B cell (primary cell): ENCODE measurements around the gene TRIM47. TPM values are rescaled to one million over a fixed set of nuclear protein-coding genes. Genes with fewer than 3 reads are reported as not detected.

Experiments used
- ATAC-seq: fragments of 200-7000 bp; cut with Tn5 transposase; one replicate; pipeline ENCODE4 v1.10.0; 2021; ENCODE audit warnings: low read depth, mild to moderate bottlenecking, moderate number of reproducible peaks, moderate library complexity
- CTCF ChIA-PET: fragments of 350-600 bp; sonication (Branson Sonifier 250); formaldehyde crosslinking; loops from one replicate; lab custom pipeline; 2021; ENCODE audit warnings: antibody characterized with exemption, inconsistent platforms; lab: Charles Lee
- POLR2A ChIA-PET: fragments of 350-600 bp; sonication (Branson Sonifier 250); formaldehyde crosslinking; loops from one replicate; lab custom pipeline; 2021; ENCODE audit warnings: antibody characterized with exemption; lab: Charles Lee
- DNase-seq: peaks from one replicate; pipeline ENCODE4 v3.0.0; 2013
- H2AFZ ChIP-seq: 2 replicates; pipeline ENCODE4 v1.6.1; 2012; ENCODE audit warnings: mild to moderate bottlenecking, low read depth, low read length; ENCODE audit not compliant: insufficient read depth, poor library complexity, severe bottlenecking
- H3K27ac ChIP-seq, 2 donors: 1 replicate in 1 of 2; 2 replicates in 1 of 2; pipeline ENCODE4 v1.5.1; 2012 to 2013; ENCODE audit warnings: low read length in 2 of 2, mild to moderate bottlenecking in 2 of 2, moderate library complexity in 1 of 2
- H3K27me3 ChIP-seq, 4 experiments: fragments of 200-600 bp in 1 of 4; sonication (generic) in 1 of 4; replicated peaks in 1 of 4; 1 replicate in 2 of 4; 2 replicates in 2 of 4; pipeline versions ENCODE4 v1.6.1 to v1.7.0; 2013 to 2016; ENCODE audit warnings: low read length in 3 of 4, mild to moderate bottlenecking in 2 of 4, mixed read lengths in 1 of 4, moderate library complexity in 1 of 4; ENCODE audit not compliant: insufficient read depth in 4 of 4, control insufficient read depth in 3 of 4; ENCODE audit errors: control extremely low read depth in 1 of 4
- H3K36me3 ChIP-seq, 2 experiments: replicated peaks in 1 of 2; 1 replicate in 1 of 2; 2 replicates in 1 of 2; pipeline versions ENCODE4 v1.6.1 to v1.7.1; 2013; ENCODE audit warnings: low read length in 1 of 2; ENCODE audit not compliant: insufficient read depth in 2 of 2, control insufficient read depth in 1 of 2; ENCODE audit errors: control extremely low read depth in 1 of 2, extremely low read depth in 1 of 2
- H3K4me1 ChIP-seq, 2 donors: fragments of 200-600 bp in 1 of 2; sonication (generic) in 1 of 2; 1 replicate in 1 of 2; 2 replicates in 1 of 2; pipeline versions ENCODE4 v1.5.1 to v1.6.1; 2013 to 2017; ENCODE audit warnings: low read length in 2 of 2; ENCODE audit not compliant: control insufficient read depth in 2 of 2, insufficient read depth in 2 of 2
- H3K4me2 ChIP-seq: replicated peaks from 2 replicates; pipeline ENCODE3; 2012; ENCODE audit warnings: mild to moderate bottlenecking, low read depth, low read length; ENCODE audit not compliant: poor library complexity, severe bottlenecking
- H3K4me3 ChIP-seq, 5 experiments: fragments of 200-600 bp in 1 of 5; sonication (generic) in 1 of 5; 1 replicate in 3 of 5; 2 replicates in 2 of 5; pipeline versions ENCODE4 v1.5.1 to v1.7.0; 2011 to 2016; ENCODE audit warnings: low read length in 4 of 5, mild to moderate bottlenecking in 4 of 5, low read depth in 2 of 5, control low read depth in 1 of 5, moderate library complexity in 1 of 5; ENCODE audit not compliant: insufficient read depth in 1 of 5; ENCODE audit errors: control extremely low read depth in 1 of 5, extremely low read depth in 1 of 5
- H3K79me2 ChIP-seq: fragments of 200-600 bp; sonication (generic); one replicate; pipeline ENCODE4 v1.6.0; 2016; ENCODE audit warnings: low read length; ENCODE audit not compliant: control insufficient read depth, insufficient read depth
- H3K9ac ChIP-seq: fragments of 200-600 bp; sonication (generic); 2 replicates; pipeline ENCODE4 v1.6.1; 2017; ENCODE audit warnings: mild to moderate bottlenecking, low read length, moderate library complexity
- H3K9me3 ChIP-seq, 3 donors: one replicate each; pipeline versions ENCODE4 v1.6.1 to v1.7.1; 2013; ENCODE audit warnings: low read length in 2 of 3; ENCODE audit not compliant: control insufficient read depth in 2 of 3, insufficient read depth in 1 of 3; ENCODE audit errors: control extremely low read depth in 1 of 3
- H4K20me1 ChIP-seq: 2 replicates; pipeline ENCODE4 v1.6.0; 2012; ENCODE audit warnings: mild to moderate bottlenecking, low read length; ENCODE audit not compliant: insufficient read depth, control insufficient read depth, poor library complexity, severe bottlenecking
- H3K27ac Mint-ChIP-seq: one replicate; pipeline ENCODE4 v1.8.0; 2021; ENCODE audit warnings: mixed read lengths
- H3K27me3 Mint-ChIP-seq: one replicate; pipeline ENCODE4 v1.8.0; 2021; ENCODE audit warnings: mixed read lengths
- H3K4me1 Mint-ChIP-seq: one replicate; pipeline ENCODE4 v1.8.0; 2021; ENCODE audit warnings: mixed read lengths
- H3K4me3 Mint-ChIP-seq: one replicate; pipeline ENCODE4 v1.8.0; 2021; ENCODE audit warnings: mixed read lengths
- H3K9me3 Mint-ChIP-seq: one replicate; pipeline ENCODE4 v1.8.0; 2022; ENCODE audit warnings: mixed read lengths; ENCODE audit not compliant: insufficient read depth
- EZH2 ChIP-seq: IDR thresholded peaks from 2 replicates; pipeline ENCODE4 v1.6.1; 2012; ENCODE audit warnings: borderline replicate concordance, low read depth, mild to moderate bottlenecking, moderate library complexity, low read length; ENCODE audit not compliant: insufficient read depth, poor library complexity, severe bottlenecking
- WGBS: methylation state at CpG from one replicate; pipeline ENCODE4 v1.1.5; 2013; ENCODE audit warnings: missing lambda C conversion rate; ENCODE audit not compliant: insufficient coverage; 5-methylcytosine and 5-hydroxymethylcytosine counted together
- intact Hi-C: fragments of 100-400 bp; cut with micrococcal nuclease; formaldehyde crosslinking; loops from one replicate; pipeline ENCODE4 v1.10.0; 2022
- polyA plus RNA-seq: library from polyadenylated mRNA; depleted of rRNA; stranded (reverse); fragments of >200 nt; gene quantifications from 2 replicates; pipeline ENCODE4 v1.2.3, GENCODE V29; 2012
- total RNA-seq, 2 donors: library from RNA; stranded (reverse); fragments of 120-200 nt in 1 of 2; gene quantifications; 1 replicate in 1 of 2; 2 replicates in 1 of 2; pipeline versions ENCODE4 v1.2.3 to v1.2.4, GENCODE V29; 2013 to 2022
- TF ChIP-seq, protein P1 (sequence below): fragments of 200-600 bp; IDR thresholded peaks from one replicate; pipeline ENCODE4 v1.8.0; 2022; ENCODE audit warnings: antibody characterized with exemption, mild to moderate bottlenecking

TRIM47 gene
- total and polyA plus RNA-seq, 2 donors (not counting 1 experiment from before 2014, with no cell fraction given): 6.4 to 8.3 TPM

GRCh38 chr17:75845058-75845711, 33.2 kb downstream of the TRIM47 start:
- Histone ChIP-seq H3K27me3 (no peaks in the 10 kb centered on the region), H3K4me3 (peak overlapping the region in 4 of 5 experiments; percentile 72 to 86 (median 78)), H4K20me1 (peaks cover 18% of the 10 kb centered on the region), H3K27ac (peak overlapping the region; percentile 92 to 93), H3K9ac (peak overlapping the region; percentile 91), H3K4me2 (peak overlapping the region; percentile 99), H3K9me3 (no peaks in the 10 kb centered on the region), H3K36me3 (peaks cover 2 to 57% of the 10 kb centered on the region in 2 experiments), H3K4me1 (peaks cover 17 to 43% of the 10 kb centered on the region in 2 donors), H3K79me2 (peaks cover 46% of the 10 kb centered on the region), H2AFZ (peak overlapping the region; percentile 17)
- peak overlapping the region; percentile 94 for H3K4me3 Mint-ChIP-seq
- H3K27me3 Mint-ChIP-seq: no peaks in the 10 kb centered on the region
- intact Hi-C loops: loop anchor here (1.0 to 10.0 kb wide), 4 partner anchors 10 to 160 kb away; partner anchors contain the start of genes CDK3, TRIM65, UNK and WBP2
- ChIA-PET CTCF (interaction anchor here (0.6 to 7.2 kb wide), 17 partner anchors 10 to 98 kb away, joined by 3 to 53 read pairs (median 8); partner anchors contain the start of genes GALK1, TRIM47, TRIM65 and WBP2), POLR2A (interaction anchor here (0.5 to 4.5 kb wide), 10 partner anchors 10 to 644 kb away, joined by 3 to 82 read pairs (median 8); partner anchors contain the start of genes TRIM65, UNK and WBP2)
- WGBS: 11% methylated on average over 19 of the region's 21 CpGs
- peak; percentile 87 for ATAC-seq
- TF ChIP-seq EZH2: no peak
- TF ChIP-seq, protein P1, sequence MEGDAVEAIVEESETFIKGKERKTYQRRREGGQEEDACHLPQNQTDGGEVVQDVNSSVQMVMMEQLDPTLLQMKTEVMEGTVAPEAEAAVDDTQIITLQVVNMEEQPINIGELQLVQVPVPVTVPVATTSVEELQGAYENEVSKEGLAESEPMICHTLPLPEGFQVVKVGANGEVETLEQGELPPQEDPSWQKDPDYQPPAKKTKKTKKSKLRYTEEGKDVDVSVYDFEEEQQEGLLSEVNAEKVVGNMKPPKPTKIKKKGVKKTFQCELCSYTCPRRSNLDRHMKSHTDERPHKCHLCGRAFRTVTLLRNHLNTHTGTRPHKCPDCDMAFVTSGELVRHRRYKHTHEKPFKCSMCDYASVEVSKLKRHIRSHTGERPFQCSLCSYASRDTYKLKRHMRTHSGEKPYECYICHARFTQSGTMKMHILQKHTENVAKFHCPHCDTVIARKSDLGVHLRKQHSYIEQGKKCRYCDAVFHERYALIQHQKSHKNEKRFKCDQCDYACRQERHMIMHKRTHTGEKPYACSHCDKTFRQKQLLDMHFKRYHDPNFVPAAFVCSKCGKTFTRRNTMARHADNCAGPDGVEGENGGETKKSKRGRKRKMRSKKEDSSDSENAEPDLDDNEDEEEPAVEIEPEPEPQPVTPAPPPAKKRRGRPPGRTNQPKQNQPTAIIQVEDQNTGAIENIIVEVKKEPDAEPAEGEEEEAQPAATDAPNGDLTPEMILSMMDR: peak; percentile 83
- no peaks in the 10 kb centered on the region for H3K9me3 Mint-ChIP-seq
- H3K27ac Mint-ChIP-seq: peak overlapping the region; percentile 97
- DNase-seq: peak; percentile 86
- peaks cover 26% of the 10 kb centered on the region for H3K4me1 Mint-ChIP-seq
